ENCODE results near the gene SEMA5B.

- no peak for TF ChIP-seq REST (IDR thresholded peaks at IDR 0.05; ENCODE audit: insufficient read depth in 1 of 2, low read depth in 2 of 2, low read length in 2 of 2)
- no peak for TF ChIP-seq TAF1 (IDR thresholded peaks at IDR 0.05; ENCODE audit: borderline replicate concordance, insufficient read depth, low read length)
- no peak for TF ChIP-seq FOXP2 (optimal IDR thresholded peaks at IDR 0.05; ENCODE audit: borderline replicate concordance, extremely low read depth, extremely low read length, insufficient read depth)
- no peak for TF ChIP-seq POLR2AphosphoS5 (IDR thresholded peaks at IDR 0.05; ENCODE audit: low read depth, low read length)
- no peak for TF ChIP-seq SIN3A (IDR thresholded peaks at IDR 0.05; ENCODE audit: borderline replicate concordance, insufficient read depth, low read length)
These were observed 57.7 kb downstream of the SEMA5B start for GRCh38 chr3:122969585-122970469.

Measured in PFSK-1 (cell line).